HG03520 (cell line): ENCODE results near the gene OR1N1.
"Not testable (repeated sequence)": the region's sequence is repeated elsewhere in the genome, so short reads cannot be mapped to it uniquely, and the experiment has no call there.

ENCODE experiments used
- ATAC-seq: cut with Tn5 transposase; IDR thresholded peaks from one replicate; pipeline ENCODE4 v1.9.1; 2021; ENCODE audit warnings: mild to moderate bottlenecking, moderate library complexity; ENCODE audit not compliant: unreplicated experiment

OR1N1 gene

GRCh38 chr9:122527193-122527592 lies at the start of gene OR1N1:
Gene OR1N1 (minus strand): TSS chr9:122527293. CDS start chr9:122527293, 0 bp downstream.
- no peak for ATAC-seq

- ATAC-seq: no peak
These were observed 45.4 kb upstream of the OR1N1 start for GRCh38 chr9:122572456-122572855.

DNA sequence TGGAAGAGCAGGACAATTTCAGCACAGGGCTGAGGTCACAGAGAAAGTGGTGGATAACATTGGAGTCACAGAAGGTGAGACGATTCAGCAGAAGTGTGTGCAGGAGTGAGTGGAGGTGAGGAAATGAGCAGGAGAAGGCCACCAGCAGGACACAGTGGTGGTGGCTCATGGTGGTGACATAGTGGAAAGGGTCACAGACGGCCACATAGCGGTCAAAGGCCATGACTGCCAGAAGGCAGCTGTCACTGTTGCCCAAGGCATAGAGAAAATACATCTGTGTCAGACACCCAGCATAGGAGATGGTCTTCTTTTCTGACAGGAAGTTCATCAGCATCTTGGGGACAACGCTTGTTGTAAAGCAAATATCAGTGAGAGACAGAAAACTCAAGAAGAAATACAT lies 40.8 kb upstream of the OR1N1 start:
- ATAC-seq: no peak

DNA sequence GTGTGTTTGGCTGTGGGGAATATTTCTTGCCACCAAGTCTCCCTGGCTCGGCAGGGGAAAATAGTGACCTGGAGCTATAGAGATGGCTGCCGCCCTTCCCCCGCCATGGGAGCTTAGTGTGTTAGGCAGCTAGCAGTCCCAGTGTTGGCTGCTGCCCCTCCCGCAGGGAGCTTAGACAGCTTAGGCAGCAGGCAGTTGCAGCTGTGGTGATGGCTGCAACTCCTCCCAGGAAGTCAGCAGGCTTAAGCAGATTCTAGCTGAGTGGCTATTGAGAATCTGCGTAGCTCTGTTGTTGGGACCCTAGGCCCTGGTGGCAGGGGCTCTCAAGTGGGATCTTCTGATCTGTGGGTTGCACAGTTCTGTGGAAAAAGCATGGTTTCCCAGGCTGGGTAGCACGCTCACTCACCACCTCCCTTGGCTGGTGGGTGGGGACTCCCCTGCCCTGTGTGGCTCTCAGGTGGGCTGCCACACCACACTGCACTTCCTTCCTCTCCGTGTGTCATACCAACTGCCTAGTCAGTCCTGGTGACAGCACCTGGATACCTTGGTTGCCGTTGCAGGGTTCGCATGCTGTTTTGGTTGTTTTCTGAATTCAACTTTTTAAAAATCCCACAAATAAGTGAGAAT lies 35.2 kb upstream of the OR1N1 start:
- ATAC-seq: no peak

DNA sequence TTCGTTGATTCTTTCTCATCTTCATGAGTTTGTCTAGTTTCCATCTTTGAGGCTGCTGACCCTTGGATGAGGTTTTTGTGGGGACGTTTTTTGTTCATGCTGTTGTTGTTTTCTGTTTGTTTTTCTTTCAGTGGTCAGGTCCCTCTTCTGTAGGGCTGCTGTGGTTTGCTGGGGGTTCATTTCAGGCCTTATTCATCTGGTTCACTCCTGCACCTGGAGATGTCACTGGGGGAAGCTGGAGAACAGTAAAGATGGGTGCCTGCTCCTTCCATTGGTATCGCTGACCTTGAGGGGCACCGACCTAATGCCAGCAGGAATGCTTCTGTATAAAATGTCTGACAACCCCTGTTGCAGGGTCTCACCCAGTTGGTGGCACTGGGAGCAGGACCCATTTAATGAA lies 34.4 kb upstream of the OR1N1 start:
- no peak for ATAC-seq

DNA sequence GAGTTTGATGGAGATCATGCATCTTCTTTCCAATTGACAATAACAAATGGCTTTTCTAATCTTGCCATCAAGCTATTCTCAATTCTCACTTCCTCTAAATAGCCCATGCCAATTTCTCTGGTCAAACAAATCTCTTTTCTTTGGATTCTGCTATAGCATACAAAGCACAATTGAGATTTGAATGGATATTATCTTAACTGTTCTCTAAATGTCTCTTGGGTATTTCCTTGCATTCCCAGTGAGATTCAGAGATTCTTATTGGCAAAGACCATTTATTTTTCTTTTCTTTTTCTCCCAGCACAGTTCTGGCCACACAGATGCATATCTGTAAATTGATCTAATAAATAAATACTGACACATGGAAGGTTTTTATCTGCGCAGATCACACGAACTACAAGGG lies 25.7 kb upstream of the OR1N1 start, which contains the start of gene OR1N2:
Gene OR1N2, plus strand, starts transcription at position 301 of the 400 bp plus-strand sequence. CDS start 100 bp downstream, outside the sequence.
- ATAC-seq: no peak

- ATAC-seq: no peak
These were observed 24.3 kb upstream of the OR1N1 start for GRCh38 chr9:122551371-122551770.

GRCh38 chr9:122546196-122546595 lies 19.1 kb upstream of the OR1N1 start:
- no peak for ATAC-seq

GRCh38 chr9:122538757-122539156 lies 11.7 kb upstream of the OR1N1 start:
- ATAC-seq: no peak

DNA sequence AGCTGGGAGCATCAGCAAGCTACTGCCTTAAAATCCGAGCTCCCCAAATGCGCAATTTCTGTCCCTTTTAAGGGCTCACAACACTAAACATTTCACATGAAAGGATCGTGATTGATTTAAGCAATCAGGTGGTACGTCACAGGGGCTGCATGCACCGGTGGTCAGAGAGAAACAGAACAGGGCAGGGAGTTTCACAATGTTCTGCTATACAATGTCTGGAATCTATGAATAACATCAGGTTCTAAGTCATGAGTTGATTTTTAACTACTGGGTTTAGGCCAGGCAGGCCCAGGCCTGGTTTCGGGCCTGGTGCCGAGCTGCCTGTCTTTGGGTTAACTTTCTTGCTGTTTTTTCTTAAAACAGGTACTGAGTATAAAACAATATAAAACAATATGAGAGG lies 10.0 kb upstream of the OR1N1 start:
- ATAC-seq: not testable (repeated sequence)

GRCh38 chr9:122536134-122536533 lies 9.0 kb upstream of the OR1N1 start:
- no peak for ATAC-seq

DNA sequence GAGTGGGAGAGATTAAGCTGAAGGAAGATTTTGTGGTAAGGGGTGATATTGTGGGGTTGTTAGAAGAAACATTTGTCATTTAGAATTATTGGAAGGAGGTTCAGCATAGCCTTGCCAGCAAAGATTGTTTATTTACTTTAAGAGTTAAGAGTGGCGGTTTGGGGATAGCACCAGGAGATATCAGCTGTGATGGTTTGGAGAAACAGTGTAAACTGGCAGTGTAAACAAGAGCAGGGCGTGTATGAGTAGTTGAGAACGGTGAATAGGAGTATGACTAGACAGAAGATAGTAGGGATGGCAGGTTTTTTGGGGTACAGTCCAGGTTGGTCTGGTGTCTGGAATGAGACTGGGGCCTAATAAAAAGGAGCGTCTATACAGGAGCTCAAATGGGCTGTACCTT lies 4.1 kb upstream of the OR1N1 start:
- ATAC-seq: not testable (repeated sequence)

- no peak for ATAC-seq
These were observed 491 bp downstream of the OR1N1 start for GRCh38 chr9:122526602-122527001.

DNA sequence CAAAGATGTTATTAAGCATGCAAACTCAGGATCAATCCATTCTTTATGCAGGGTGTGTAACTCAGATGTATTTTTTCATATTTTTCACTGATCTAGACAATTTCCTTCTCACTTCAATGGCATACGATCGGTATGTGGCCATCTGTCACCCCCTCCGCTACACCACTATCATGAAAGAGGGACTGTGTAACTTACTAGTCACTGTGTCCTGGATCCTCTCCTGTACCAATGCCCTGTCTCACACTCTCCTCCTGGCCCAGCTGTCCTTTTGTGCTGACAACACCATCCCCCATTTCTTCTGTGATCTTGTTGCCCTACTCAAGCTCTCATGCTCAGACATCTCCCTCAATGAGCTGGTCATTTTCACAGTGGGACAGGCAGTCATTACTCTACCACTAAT lies 7.7 kb downstream of the OR1N1 start:
- no peak for ATAC-seq

- no peak for ATAC-seq
These were observed 8.3 kb downstream of the OR1N1 start, which contains the start of gene OR1J4 for GRCh38 chr9:122518841-122519240. Gene OR1J4 (plus strand): TSS chr9:122519141. CDS start chr9:122519141, 0 bp downstream.

DNA sequence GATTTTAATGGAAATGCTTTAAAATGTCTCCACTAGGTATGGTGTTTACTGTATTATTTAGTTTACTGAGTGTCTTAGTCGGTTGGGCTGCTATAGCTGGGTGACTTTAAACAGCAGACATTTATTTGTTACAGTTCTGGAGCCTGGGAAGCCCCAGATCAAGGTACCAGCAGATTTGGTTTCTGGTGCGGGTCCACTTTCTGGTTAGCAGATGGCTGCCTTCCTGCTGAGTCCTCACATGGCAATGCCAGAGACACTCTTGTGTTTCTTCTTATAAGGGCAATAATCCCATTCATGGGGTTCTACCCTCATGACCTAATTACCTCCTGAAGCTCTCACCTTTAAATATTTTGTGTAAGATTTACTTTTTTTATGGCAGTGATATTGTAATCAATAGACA lies 8.9 kb downstream of the OR1N1 start:
- ATAC-seq: no peak

- no peak for ATAC-seq
These were observed 16.6 kb downstream of the OR1N1 start, which contains the start of gene OR1J2 for GRCh38 chr9:122510502-122510901. Gene OR1J2 (plus strand): TSS chr9:122510802. CDS start chr9:122510802, 0 bp downstream.

DNA sequence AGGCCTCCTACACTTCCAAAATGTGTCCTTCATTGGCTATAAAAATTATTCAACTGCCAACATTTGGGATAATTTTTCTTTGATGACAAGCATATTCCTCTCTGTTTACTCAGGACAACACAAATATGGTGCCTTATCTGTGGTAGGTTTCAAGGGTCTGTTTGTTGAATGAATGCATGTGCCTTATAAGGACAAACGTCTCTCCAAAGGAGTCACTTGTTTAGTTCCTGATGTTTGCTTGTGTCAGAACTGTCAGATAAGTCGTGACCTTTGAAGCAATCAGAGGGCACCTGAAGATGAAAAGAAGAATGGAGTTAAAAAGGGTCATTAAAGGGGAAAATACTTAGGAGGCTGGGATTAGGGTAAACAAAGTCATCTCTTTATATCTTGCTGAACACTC lies 20.1 kb downstream of the OR1N1 start:
- no peak for ATAC-seq

DNA sequence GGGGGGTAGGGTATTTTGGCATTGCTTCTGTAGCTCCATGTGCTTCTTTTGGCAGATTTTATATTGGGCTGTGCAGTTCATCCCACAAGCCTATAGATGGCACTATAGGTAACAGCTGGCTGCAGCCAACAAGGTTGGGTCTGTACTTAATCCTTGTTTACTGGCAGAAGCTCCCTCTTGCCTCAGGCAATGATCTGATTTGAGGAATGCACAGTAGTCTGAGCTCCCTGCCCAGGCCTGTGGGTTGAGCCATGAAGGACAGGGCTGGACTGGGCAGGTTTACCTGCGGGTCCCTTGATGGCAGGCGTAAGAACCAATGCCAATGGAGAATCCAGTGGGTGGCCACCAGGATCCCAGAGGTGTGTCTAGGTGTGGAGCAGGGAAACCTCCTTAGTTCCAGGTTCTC lies 28.2 kb downstream of the OR1N1 start:
- ATAC-seq: no peak

GRCh38 chr9:122479062-122479461 lies 48.0 kb downstream of the OR1N1 start:
- ATAC-seq: no peak

DNA sequence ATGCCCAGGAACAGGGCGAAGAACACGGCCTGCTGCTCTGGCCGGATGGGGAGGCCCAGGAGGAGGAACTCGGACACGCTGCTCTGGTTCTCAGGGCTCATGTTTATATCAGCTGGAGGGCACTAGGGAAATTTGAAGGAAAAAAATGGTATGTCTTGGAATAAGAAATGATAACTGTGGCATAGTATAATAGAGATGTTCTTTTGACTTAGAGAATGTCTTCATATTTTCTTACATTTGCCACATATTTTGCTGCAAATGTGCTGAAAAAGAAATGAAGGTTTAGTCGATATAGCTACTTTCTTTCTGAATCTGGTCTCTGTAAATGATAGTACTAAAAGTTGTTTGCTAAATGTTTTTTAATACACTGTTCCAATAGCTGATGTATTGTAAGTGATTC lies 49.3 kb downstream of the OR1N1 start, which contains the start of gene OR1J1:
Gene OR1J1, minus strand, starts transcription at position 101 of the 400 bp plus-strand sequence. Its CDS starts 0 bp downstream, at position 101.
- no peak for ATAC-seq

GRCh38 chr9:122477346-122477745 lies 49.7 kb downstream of the OR1N1 start:
- ATAC-seq: no peak
